Measurements from ENCODE around the gene CACNA1B.

The CACNA1B gene

DNA sequence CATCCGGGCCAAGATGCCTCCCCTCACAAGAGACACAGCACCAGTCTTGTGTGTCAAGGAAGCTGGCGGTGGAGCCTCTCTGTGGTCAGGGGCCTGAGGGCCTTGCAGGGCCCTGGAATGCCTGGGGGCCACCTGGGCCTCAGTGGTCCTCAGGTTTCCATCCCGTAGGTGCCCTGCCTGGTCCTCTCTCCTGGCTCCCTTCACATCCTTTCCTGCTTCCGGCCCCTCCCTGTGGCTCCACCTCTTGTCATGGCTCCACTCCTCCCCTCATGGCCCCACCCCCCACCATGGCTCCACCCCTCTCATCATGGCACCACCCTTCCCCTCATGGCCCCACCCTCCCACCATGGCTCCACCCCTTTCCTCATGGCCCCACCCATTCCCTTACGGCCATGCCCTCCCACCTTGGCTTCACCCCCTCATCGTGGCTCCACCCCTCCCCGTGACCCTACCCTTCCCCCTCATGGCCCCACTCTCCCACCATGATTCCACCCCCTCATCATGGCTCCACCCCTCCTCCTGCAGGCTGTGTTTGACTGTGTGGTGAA lies 175.8 kb downstream of the CACNA1B start:
- peak; percentile 5 for DNase-seq (ENCODE audit: low read depth)

DNA sequence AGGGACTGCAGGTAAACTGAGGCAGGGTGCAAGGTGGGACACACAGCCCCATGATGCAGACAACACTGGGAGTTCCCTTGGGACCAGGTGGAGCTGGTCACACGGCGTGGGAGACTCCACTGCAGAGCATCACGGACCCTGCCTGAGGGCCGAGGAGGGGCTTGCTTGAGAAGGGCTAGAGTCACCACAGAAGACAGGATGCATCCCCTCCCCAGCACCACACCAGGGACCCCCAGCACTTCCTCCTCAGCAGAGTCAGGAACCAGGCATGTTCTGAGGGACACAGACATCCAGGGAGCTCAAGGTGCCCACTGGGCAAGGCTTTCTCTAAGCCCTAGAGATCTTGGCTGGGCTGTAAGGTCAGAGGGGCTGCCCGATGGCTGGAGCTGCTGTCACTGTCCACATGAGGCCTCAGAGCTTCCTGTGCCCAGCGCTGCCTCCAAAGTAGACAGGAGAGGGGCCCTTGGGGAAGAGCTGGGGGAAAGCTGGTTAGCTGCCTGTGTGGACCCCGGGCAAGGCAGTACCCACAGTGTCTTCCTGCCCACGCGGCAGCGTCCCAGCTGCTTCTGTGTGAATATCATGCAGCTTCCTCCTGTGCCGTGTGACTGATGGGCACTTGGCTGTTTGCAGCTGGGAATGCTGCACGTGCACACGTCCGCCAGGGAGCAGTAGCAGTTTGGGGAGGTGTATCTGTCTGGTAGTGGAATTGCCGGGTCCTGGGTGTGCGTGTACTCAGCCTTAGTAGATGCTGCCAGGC lies 176.6 kb downstream of the CACNA1B start:
- DNase-seq (ENCODE audit: low read depth), result no peak

DNA sequence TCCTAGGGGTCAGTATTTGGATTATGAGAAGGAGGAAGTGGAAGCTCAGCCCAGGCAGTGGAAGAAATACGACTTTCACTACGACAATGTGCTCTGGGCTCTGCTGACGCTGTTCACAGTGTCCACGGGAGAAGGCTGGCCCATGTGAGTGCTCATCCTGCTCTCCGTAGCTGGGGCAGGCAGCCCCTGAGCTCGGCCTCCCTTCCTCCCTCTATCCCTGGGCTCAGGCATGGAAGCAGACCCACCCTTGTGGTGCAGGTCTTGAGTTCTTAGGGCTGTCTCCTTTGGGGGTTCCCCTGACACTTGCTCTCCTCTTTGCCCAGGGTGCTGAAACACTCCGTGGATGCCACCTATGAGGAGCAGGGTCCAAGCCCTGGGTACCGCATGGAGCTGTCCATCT lies 180.1 kb downstream of the CACNA1B start:
- DNase-seq (ENCODE audit: low read depth), result no peak

DNA sequence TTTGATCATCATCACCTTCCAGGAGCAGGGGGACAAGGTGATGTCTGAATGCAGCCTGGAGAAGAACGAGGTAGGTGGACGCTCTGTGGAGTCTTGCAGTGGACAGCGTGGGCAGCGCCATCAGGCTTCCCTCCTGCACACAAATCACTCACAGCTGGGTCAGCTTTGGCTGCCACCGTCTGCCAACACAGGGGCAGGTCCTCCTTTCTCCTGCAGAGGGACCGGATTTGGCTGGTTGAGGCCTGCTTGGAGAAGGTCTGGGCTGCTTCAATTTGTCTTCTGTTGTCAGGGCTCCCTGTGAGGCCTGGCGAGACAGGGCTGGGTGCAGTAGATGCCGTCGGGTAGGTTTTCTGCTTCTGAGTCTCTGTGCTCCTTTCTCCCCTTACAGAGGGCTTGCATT lies 180.6 kb downstream of the CACNA1B start:
- no peak for DNase-seq (ENCODE audit: low read depth)

DNA sequence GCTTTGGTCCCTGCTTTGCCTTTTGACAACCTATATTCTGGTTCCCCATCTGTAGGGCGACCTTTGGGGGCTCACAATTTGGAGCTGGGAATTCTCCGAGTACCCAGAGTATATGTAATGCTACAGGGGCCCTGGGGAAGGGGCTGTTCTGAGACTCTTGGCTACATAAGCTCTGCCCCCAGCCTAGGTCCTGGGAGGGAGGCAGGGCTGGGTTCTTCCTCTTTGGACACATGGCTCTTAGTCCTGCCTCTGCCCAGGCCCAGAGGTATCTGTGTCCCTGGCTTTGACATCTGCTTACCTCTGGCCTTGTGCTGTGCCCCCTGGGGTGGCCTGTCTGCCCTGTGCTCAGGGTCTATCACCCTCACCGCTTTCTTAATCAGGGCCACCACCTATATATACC lies 181.6 kb downstream of the CACNA1B start:
- DNase-seq (ENCODE audit: low read depth), result no peak

DNA sequence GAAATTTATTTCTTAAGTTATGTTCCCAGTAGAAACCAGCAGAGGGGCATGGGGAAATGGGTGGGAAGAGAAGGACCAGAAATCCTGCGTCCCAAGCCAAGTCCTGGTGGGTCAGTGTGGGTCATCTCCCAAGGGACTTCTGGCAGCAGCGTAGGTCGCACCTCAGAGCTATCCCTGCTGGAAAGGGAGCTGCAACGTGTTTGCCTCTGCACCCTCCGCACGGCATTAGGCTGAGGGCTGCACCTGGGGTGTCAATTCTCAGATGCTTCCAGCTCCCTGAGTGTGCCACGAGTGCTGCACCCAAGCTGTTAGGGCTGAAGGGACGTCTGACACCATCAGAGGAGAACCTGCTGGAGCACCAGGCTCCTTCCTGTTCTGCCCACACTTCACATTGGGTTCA lies 182.8 kb downstream of the CACNA1B start:
- DNase-seq (ENCODE audit: low read depth), result no peak

DNA sequence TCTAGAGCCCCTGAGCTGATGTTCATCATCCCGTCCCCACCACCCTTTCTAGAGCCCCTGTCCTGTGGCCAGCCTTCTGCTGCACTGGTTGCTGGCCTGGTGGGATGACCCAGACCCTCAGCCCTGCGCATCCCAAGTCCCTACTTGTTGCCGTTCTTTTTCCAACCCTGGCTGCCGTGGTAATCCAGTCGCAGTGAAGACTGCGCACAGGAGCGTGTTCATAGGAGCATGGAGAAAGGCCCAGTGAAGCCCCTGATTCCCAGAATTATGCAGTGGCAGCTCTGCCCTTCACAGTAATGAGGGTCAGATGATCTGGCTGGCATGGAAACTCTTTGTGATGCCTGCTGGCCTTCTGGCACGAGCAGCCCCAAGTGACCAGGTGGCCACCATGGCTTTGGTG lies 183.3 kb downstream of the CACNA1B start:
- no peak for DNase-seq (ENCODE audit: low read depth)

DNA sequence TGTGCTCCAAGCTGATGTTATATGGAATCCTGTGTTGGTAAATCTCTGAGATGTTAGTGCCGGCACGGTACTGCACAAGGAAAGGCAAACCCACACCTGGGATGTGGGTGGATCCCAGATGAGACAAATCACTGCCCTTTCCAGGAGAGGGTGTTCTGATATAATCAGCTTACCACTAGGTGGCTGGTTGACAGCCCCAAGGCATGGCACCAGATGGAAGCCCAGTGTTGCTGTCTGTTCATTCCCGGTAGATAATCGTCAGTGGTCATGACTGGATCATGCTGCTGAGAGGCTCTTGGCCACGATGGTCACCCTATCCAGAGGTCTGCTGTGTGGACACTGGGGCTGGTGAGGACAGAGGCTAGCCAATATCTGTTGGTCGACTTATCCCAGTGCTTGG lies 184.0 kb downstream of the CACNA1B start:
- no peak for DNase-seq (ENCODE audit: low read depth)

DNA sequence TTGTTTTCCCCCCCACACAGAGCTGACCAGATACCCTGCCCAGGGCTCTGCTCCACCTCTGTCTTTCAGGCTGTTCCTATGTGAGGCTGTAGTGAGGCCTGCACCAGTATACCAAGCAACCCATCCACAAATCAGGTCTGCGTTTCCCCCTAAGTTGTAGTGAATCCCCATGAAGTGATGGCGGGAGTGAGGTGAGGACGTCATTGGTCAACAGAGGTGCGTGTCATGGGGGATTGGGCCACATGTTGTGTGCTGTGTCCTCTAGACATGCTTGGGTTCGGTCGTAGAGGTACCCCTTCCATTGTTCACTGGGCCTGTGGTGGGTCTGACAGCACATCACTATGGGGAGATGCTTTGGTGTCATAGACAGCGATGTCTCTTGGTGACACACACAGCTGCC lies 184.6 kb downstream of the CACNA1B start:
- DNase-seq (ENCODE audit: low read depth), result no peak

DNA sequence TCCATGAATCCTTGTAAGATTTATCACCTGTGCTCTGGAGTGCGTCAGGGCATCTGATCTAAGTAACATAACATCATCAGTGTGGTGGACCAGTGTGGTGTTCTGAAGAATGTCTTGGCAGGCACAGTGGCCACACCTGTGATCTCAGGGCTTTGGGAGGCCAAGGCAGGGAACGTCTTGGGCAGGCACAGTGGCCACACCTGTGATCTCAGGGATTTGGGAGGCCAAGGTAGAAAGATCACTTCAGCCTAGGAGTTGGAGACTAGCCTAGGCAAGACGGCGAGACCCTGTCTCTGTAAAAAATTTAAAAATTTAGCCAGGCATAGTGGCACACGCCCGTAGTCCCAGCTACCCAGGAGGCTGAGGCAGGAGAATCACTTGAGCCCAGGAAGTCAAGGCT lies 185.5 kb downstream of the CACNA1B start:
- DNase-seq (ENCODE audit: low read depth), result no peak

DNA sequence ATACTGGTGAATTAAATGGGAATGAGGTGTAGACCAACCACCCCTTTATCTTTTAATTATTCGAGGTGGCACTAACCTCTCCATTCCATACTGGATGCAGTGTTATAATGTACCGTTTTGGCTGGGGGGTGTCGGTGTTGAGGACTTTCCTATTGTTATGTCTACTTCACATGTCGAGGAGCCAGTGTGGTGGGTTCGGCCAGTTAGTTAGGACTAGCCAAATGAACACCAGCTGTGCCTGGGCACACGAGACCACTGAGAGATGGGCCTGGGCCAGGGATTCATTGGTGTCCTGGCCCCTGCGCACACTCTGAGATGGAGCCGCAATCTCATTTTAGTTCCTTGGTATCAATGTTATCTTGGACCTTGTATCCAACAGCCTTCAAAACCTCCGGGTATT lies 186.2 kb downstream of the CACNA1B start:
- no peak for DNase-seq (ENCODE audit: low read depth)

DNA sequence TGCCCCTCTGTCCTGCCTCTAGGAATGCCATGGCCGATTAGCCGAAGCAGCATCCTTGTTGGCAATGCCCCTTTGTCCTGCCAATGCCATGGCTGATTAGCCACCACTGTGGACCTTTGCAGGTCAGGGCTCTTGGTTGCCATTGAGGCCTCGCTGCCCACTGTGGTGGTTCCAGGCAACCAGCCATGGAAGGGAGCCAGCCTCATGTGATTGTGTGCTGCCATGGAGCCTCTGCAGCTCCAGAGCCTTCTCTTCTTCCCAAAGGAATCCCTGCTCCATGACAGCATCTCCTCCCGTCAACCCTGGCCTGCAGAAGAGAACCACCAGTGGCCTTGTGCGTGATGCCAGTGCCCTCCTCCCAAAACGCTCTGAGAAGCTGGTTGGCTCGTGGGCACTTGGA lies 187.0 kb downstream of the CACNA1B start:
- no peak for DNase-seq (ENCODE audit: low read depth)

DNA sequence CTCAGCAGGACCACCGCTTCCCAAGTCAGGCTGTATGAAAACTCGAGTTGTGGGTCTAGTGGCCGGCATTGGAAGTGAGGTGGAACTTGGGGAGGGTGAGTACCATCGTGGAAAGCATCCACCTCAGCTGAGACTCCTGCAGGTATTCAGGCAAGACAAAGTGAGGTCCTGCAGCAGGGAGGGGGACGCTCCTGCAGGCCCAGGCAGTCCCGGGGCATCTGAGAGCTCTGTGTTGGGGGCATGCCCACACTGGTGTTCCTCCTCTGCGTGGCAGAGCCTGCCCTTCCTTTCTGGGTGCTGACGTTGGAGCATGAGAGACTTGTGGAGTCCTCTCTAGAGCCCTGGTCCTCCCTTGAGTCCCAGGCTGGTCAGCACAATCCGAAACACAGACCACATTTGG lies 187.7 kb downstream of the CACNA1B start:
- no peak for DNase-seq (ENCODE audit: low read depth)

DNA sequence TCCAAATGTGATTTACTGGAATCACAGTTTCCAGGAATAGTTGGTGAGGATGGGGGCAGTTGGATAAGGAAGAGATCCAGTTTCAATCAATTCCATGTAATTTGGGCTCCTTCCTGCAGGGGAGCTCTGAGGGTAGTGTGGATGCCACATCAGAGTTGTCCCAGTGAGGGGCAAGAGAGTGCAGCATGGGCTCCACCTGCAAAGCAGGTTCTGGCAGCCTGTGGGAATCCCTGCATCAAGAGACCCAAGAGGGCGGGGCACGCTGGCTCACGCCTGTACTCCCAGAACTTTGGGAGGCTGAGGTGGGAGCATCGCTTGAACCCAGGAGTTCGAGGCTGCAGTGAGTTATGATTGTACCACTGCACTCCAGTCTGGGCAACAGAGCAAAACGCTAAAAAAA lies 188.5 kb downstream of the CACNA1B start:
- DNase-seq (ENCODE audit: low read depth), result no peak

DNA sequence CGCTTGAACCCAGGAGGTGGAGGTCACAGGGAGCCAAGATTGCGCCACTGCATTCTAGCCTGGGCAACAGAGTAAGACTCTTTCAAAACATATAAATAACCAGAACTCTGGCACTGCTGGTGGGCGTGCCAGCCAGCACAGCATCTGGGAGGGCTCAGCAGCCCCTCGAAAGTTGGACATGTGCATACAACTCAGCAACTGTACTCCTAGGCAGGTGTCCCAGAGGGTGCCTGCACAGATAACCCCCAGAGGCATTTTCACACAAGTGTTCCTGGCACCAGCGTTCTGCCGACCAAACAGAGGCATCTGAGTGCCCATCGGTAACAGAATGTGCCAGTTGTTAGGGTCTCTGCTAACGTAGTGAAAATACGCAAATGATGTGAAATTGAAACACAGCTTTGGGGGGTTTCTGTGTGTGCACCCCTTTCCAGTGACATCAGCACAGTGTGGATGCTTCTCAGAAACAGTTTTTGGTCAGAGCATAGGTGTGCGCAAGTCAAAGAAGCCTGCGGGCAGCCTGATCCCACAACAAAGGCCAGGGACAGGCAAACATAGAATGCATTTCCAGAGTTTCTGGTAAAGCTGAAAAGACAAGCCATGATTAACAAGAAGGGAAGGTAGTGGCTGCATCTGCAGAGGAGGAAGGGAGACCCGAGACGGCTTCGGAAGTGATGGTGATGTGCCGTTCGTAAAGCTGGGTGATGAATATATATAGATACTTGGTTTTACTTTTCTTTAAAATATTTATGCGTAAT lies 190.2 kb downstream of the CACNA1B start:
- DNase-seq (ENCODE audit: low read depth), result no peak

DNA sequence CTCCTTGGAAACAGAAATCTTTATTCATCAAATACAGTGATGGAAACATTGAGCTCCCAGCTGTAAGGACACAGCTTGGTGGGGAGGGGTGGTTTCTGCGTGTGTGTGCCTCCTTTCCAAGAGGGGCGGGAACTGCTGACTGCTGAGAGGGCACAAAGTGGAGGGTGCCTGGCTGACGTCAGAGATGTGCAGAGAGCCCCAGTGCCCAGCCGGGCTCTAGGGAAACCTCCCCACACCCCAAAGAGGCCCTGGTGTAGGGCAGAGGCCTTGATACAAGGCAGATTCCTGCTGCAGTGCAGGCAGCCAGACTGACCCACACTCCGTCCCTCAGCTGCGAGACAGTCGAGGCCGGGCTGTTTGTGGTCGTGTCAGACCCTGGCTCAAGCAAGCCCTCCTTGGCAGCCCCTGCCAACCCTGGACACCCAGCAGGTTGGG lies 191.0 kb downstream of the CACNA1B start:
- DNase-seq (ENCODE audit: low read depth), result no peak

DNA sequence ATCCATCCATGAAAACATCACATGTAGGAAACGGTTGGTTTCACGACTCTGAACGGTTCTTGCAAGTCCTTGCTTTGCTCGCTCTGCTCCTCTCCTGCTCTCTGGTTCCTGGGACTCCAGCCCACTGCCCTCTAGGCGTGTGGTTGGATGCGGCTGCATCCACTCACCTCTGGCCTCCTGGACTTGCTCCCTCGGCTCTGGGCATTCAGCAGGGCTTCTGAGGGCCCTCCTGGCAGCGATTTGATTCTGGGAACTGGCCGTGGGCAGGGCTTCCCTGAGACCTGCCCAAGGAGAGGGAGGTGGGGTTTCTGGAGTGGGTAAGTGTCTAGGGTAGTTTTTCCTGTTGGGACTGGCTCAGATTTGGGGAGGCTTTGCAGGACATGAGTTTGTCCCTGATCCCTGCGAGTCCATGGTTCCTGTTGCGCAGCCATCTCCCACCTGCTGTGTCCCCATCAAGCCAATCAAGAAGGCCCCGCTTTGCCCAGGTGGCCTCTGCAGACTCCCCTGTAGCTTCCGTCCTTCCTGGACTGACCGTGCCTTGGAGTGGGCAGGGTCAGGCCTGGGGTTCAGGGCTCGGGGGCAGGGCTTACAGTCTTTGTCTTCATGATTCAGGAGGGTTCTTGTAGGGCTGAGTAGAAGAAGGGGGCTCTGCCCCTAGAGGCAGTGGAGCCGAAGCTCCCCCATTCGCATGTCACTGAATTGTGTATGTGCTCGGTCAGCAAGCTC lies 192.3 kb downstream of the CACNA1B start:
- DNase-seq (ENCODE audit: low read depth), result no peak

DNA sequence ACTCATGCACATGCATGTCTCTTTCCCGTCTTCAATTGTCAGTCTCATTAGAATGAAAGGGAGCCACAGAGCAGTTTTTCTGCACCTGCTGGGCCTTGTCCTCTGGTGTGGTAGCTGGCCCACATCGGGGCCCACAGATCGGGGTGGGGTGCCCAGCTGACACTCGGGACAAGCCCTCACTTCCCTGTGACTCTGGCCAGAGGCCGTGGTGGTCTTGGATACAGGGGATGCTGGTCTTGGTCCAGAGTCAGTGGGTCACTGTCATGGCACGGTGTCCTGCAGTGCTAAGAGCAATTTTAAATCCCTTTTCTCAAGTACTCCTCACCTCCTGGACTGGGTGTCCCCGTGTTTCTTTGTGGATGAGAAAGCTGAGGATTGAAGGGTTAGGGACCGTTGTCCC lies 193.2 kb downstream of the CACNA1B start:
- DNase-seq (ENCODE audit: low read depth), result no peak

DNA sequence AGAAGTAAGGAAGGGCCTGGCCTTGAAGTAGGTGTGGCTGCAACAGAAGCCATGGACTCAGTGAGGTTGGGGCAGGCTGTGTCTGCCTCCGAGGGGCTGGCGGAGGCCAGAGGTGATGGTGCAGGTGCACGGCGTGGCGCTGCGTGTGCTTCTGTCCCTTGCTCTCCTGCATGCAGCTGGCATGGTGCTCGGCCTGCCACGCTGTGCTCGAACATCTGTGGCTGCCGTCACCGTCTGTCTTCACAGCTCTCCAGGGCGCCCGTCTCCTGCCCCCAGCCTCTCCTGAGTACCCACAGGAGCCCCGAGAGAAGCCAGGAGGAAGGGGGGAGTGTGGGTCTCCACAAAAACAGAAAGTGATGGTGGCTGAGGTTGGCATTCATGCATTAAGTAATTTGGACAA lies 193.7 kb downstream of the CACNA1B start:
- no peak for DNase-seq (ENCODE audit: low read depth)

DNA sequence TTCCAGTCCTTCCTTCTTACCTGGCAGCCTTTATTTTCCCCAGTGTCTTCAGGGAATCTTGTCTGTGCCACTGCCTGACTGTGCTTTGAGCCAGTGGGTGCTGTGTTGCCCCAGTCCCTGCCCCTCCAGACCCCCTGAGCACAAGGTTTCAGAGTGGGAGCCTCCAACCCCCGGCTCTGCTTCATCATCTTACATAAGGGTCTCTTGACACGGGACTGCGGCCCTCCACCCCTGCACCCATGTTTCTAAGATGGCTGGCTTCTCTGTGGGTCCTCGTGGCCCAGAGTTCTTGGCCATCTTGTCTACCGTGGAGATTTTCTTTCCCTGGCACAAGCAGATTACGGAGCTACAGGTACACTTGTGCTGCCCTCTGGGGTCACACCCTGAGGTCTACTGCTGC lies 194.1 kb downstream of the CACNA1B start:
- DNase-seq (ENCODE audit: low read depth), result no peak

DNA sequence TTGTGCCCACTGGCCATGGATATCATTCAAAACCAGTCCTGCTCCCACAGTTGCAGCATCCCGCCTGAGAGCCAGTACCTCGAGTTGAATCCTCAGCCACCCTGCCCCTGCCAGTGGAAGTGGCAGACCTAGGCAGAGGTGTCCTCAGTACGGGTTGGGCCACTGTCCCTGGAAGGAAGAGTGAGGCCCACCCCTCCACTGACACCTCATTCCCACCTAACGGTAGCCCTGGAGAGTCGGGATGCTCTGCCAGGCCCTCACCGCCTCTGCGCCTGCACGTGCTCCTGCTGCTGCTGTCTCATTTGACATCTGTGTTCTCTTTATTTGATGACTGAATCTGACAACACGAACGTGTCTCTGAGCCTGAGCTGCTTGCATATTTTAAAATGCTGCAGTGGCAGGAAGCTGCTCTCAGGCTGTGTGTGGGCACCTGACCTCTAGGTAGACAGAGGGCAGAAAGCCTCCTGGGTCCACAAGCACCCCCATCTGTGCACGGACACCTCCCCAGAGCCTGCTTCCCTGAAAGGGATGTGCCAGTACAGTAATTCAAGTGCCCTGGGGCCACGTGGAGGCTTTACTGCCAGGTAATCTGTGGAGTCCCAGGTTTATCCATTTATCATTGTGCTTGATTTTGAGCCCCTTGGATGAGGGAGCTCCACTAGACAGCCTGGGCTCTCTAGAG lies 194.7 kb downstream of the CACNA1B start:
- no peak for DNase-seq (ENCODE audit: low read depth)

DNA sequence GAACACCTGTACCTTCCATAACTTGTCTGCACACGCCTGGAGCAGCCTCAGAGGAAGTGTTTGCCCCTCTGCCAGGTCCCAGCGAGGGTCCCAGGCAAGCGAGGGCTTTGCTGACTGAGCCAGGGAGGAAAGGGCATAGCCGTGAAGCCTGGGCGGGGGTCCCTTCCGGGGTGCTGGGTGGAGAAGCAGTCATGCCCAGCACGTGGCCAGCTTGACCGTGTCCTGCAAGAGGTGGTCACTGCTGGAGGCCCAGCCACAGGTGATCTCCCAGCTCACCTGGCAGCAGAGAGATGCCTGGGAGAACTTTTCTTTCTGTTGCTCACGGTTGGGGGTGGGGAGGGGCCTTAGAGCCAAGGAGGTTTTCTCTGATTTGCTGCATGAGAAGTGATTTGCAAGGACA lies 195.3 kb downstream of the CACNA1B start:
- no peak for DNase-seq (ENCODE audit: low read depth)

Data from activated T-cell treated with anti-CD3 and anti-CD28 coated beads for 48 hours (primary cell).